SU-DHL-6 (cell line): ENCODE results near the gene SLC9A9.

Experiments used
- H2AFZ ChIP-seq: fragments of 200-600 bp; sonication (generic); 2 replicates; pipeline ENCODE4 v1.6.1; 2014; ENCODE audit warnings: low read depth, mild to moderate bottlenecking, moderate library complexity, mixed read lengths, antibody characterized with exemption, low read length; ENCODE audit not compliant: severe bottlenecking
- H3F3A ChIP-seq: fragments of 200-600 bp; shearing (Covaris generic); 2 replicates; pipeline ENCODE4 v1.6.0; 2016; ENCODE audit warnings: antibody characterized with exemption, mild to moderate bottlenecking; ENCODE audit not compliant: insufficient read depth
- H3K27ac ChIP-seq: fragments of 200-600 bp; sonication (generic); 2 replicates; pipeline ENCODE4 v1.5.1; 2016; ENCODE audit warnings: low read depth, mild to moderate bottlenecking, low read length, moderate library complexity, mixed read lengths
- H3K27me3 ChIP-seq: fragments of 200-600 bp; sonication (generic), shearing (Covaris generic); 2 replicates; pipeline ENCODE4 v1.6.0; 2014; ENCODE audit warnings: mild to moderate bottlenecking, low read length
- H3K36me3 ChIP-seq: fragments of 200-600 bp; sonication (generic); 2 replicates; pipeline ENCODE4 v1.6.1; 2014; ENCODE audit warnings: mild to moderate bottlenecking, low read length, mixed read lengths
- H3K4me2 ChIP-seq: fragments of 300-600, 200-600 bp; shearing (Covaris generic), sonication (generic); 2 replicates; pipeline ENCODE4 v1.6.0; 2014; ENCODE audit warnings: low read length, low read depth, mild to moderate bottlenecking; ENCODE audit not compliant: poor library complexity, severe bottlenecking
- H3K4me3 ChIP-seq: fragments of 200-600 bp; sonication (generic); 2 replicates; pipeline ENCODE4 v1.5.1; 2014; ENCODE audit warnings: antibody characterized with exemption, low read length, mild to moderate bottlenecking, mixed read lengths; ENCODE audit not compliant: insufficient read depth, poor library complexity, severe bottlenecking
- H3K79me2 ChIP-seq: fragments of 200-600 bp; sonication (generic); 2 replicates; pipeline ENCODE4 v1.6.1; 2014; ENCODE audit warnings: mild to moderate bottlenecking, low read length, moderate library complexity; ENCODE audit not compliant: insufficient read depth
- H3K9ac ChIP-seq: fragments of 200-600 bp; sonication (generic); 2 replicates; pipeline ENCODE4 v1.7.0; 2014; ENCODE audit warnings: mild to moderate bottlenecking, low read length
- H3K9me2 ChIP-seq: fragments of 200-600 bp; sonication (generic); replicated peaks from 2 replicates; pipeline ENCODE4 v1.6.1; 2014; ENCODE audit warnings: low read length; ENCODE audit not compliant: insufficient read depth
- H3K9me3 ChIP-seq: fragments of 200-600 bp; sonication (generic); 2 replicates; pipeline ENCODE4 v1.6.1; 2014; ENCODE audit warnings: low read length, mixed read lengths; ENCODE audit not compliant: insufficient read depth
- H4K20me1 ChIP-seq: fragments of 200-600 bp; sonication (generic); 2 replicates; pipeline ENCODE4 v1.6.1; 2014; ENCODE audit warnings: low read depth, mild to moderate bottlenecking, antibody characterized with exemption, low read length, moderate library complexity, mixed read lengths
- EZH2phosphoT487 ChIP-seq: fragments of 200-600 bp; sonication (generic), shearing (Covaris generic); conservative IDR thresholded peaks from 2 replicates; pipeline ENCODE4 v1.6.1; 2018; ENCODE audit warnings: mild to moderate bottlenecking, antibody characterized with exemption, low read length, moderate library complexity, mixed read lengths
- TF ChIP-seq, protein P1 (sequence below): fragments of 200-600 bp; sonication (generic); IDR thresholded peaks from one replicate; pipeline ENCODE4 v1.5.1; 2017; ENCODE audit warnings: antibody characterized with exemption, mild to moderate bottlenecking, low read length, moderate library complexity; ENCODE audit not compliant: insufficient read depth, poor library complexity, severe bottlenecking

Gene SLC9A9

DNA sequence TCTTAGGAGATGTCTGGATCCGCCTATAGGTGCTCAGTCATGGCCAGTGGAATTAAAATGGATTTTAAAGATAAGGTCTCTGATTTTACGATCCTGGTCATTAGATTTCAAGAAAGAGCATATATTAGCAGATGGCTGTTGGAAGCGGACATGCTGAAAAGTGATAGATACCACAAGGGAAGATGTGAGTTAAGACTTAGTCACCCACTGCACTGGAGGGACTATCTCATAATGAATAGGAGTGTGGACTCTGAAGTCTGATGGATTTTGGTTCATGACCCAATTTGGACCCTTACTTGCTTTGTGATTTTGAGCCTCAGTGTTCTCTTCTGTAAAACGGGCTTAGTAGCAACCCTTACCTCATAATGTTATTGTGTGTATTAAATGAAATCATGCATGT lies 514.0 kb downstream of the SLC9A9 start:
- TF ChIP-seq, protein P1, sequence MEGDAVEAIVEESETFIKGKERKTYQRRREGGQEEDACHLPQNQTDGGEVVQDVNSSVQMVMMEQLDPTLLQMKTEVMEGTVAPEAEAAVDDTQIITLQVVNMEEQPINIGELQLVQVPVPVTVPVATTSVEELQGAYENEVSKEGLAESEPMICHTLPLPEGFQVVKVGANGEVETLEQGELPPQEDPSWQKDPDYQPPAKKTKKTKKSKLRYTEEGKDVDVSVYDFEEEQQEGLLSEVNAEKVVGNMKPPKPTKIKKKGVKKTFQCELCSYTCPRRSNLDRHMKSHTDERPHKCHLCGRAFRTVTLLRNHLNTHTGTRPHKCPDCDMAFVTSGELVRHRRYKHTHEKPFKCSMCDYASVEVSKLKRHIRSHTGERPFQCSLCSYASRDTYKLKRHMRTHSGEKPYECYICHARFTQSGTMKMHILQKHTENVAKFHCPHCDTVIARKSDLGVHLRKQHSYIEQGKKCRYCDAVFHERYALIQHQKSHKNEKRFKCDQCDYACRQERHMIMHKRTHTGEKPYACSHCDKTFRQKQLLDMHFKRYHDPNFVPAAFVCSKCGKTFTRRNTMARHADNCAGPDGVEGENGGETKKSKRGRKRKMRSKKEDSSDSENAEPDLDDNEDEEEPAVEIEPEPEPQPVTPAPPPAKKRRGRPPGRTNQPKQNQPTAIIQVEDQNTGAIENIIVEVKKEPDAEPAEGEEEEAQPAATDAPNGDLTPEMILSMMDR = no peak
- TF ChIP-seq EZH2phosphoT487 = no peak

DNA sequence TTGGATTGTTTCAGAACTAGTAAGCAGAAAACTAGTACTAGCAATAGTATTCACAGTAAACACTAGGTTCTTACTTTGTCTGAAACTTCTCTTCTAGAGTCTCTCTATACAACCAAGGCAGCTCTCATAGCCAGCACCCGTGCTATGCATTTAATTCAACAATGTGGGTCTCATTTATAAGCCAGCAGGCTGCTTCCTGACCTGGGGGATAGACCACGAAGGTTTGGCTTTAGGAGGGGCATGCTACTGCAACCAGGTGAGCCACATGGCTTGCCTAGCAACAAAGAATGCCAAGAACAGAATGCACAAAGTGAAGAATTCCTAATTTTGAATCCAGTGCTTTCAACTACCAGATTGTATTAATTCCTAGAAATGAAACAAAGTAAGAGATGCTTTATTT lies 514.9 kb downstream of the SLC9A9 start:
- no peak overlapping the region for H3K4me3 ChIP-seq
- H3K4me2 ChIP-seq = no peak overlapping the region
- H3F3A ChIP-seq = no peaks in the 10 kb centered on the region
- no peaks in the 10 kb centered on the region for H3K9me2 ChIP-seq
- H2AFZ ChIP-seq = no peak overlapping the region
- no peaks in the 10 kb centered on the region for H3K79me2 ChIP-seq
- no peaks in the 10 kb centered on the region for H3K9me3 ChIP-seq
- H3K9ac ChIP-seq = no peak overlapping the region
- no peak overlapping the region for H3K27ac ChIP-seq
- H3K36me3 ChIP-seq = no peaks in the 10 kb centered on the region
- H4K20me1 ChIP-seq = no peaks in the 10 kb centered on the region
- H3K27me3 ChIP-seq = no peaks in the 10 kb centered on the region
- TF ChIP-seq, protein P1 = no peak
- TF ChIP-seq EZH2phosphoT487 = no peak

More for the DNA sequence above, 514.0 kb downstream of the SLC9A9 start:
- Histone ChIP-seq H4K20me1 (no peaks in the 10 kb centered on the region), H3K27me3 (no peaks in the 10 kb centered on the region), H3K4me3 (no peak overlapping the region), H3K9ac (no peak overlapping the region), H2AFZ (no peak overlapping the region), H3K9me2 (no peaks in the 10 kb centered on the region), H3K9me3 (no peaks in the 10 kb centered on the region), H3K36me3 (no peaks in the 10 kb centered on the region), H3K27ac (no peak overlapping the region), H3K4me2 (no peak overlapping the region), H3F3A (no peaks in the 10 kb centered on the region), H3K79me2 (no peaks in the 10 kb centered on the region)

DNA sequence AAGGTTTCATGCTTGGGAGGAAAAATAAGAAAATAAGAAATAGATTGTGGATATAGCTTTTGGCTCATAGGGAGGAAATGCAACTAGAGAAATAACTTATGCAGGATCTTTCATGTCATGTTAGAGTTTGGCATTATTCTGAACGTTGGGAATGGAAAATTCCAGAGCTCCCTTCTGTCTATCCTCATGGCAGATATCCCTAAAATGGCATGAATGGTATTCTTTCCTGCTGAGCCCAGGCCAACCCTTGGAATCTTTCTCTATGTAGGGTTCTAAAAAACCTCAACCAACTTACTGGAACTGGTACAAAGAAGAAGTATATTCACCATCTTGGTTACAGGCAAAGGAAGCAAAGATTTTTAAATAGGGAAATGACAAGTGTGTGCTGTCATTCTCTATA lies 516.2 kb downstream of the SLC9A9 start:
- no peak overlapping the region for H3K27ac ChIP-seq
- TF ChIP-seq, protein P1 = no peak
- no peak for TF ChIP-seq EZH2phosphoT487

DNA sequence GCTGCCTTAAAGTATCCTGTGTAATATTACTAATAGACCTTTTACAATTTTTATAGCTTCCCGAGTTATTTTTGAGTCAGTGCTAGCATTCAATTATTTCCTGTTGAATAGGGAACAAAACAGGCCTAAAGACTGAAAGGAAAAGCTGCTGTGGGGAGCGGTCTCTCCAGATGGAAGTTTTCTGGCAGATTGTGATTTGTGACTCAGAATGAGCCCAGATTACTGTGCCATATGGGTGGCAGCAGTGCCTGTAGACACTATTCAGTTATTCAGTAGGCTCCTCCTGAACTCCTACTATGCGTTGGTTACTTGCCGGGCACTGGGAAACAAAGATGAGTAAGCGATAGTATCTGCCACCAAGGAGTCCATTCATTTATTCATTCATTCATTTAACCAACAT lies 516.9 kb downstream of the SLC9A9 start:
- no peak for TF ChIP-seq EZH2phosphoT487
- TF ChIP-seq, protein P1 = no peak
- Histone ChIP-seq H3K79me2 (no peaks in the 10 kb centered on the region), H3K27ac (no peak overlapping the region)

More for the DNA sequence above, 516.2 kb downstream of the SLC9A9 start:
- Histone ChIP-seq H3K79me2 (no peaks in the 10 kb centered on the region), H3K9ac (no peak overlapping the region), H4K20me1 (no peaks in the 10 kb centered on the region), H3F3A (no peaks in the 10 kb centered on the region), H2AFZ (no peak overlapping the region), H3K4me3 (no peak overlapping the region), H3K36me3 (no peaks in the 10 kb centered on the region), H3K9me2 (no peaks in the 10 kb centered on the region), H3K4me2 (no peak overlapping the region), H3K9me3 (no peaks in the 10 kb centered on the region), H3K27me3 (no peaks in the 10 kb centered on the region)

More for the DNA sequence above, 516.9 kb downstream of the SLC9A9 start:
- Histone ChIP-seq H3K36me3 (no peaks in the 10 kb centered on the region), H3K4me2 (no peak overlapping the region), H3K9me2 (no peaks in the 10 kb centered on the region), H3K4me3 (no peak overlapping the region), H4K20me1 (no peaks in the 10 kb centered on the region), H2AFZ (no peak overlapping the region), H3F3A (no peaks in the 10 kb centered on the region), H3K9ac (no peak overlapping the region), H3K9me3 (no peaks in the 10 kb centered on the region), H3K27me3 (no peaks in the 10 kb centered on the region)
